ENCODE measurements around the gene BIN1.

Gene BIN1

DNA sequence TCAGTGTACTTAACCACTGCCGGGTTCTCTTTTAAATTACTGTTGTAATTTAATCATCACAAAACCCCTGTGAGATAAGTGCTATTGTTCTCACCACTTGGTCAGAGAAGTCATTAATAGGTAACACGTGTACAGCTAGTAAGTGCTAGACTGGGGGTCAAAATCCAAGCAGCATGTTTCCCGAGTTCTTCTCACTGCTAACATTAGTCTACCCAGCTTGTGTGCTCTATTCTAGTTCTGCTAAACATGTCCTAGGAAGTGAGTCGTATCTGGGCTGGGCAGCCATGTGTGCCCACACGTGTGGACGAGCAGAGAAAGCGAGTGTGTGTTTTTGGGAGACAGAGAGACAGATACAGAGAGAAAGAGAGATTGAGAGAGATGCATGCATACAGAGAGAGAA, 94.1 kb downstream of the BIN1 start:
- no peak for DNase-seq

GRCh38 chr2:127012215-127012614, 94.7 kb downstream of the BIN1 start:
- no peak for DNase-seq

DNA sequence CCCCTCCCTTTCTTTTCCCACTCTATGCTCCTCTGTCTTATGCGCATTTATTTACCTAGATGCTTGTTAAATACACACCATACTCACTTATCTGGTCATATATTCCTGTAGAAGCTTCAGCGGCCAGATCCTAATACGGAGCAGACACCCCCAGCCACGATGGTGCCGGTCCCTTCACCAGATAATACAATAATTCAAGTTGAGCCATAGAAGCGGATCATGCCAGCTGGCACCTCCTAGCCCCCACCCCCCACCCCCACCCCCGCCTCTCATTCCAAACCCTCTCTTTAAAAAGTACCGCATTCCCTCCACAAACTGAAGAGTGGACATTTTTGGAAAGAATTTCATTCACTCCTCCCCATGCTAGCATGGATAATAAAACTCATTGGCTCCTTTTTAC, 95.2 kb downstream of the BIN1 start:
- DNase-seq: no peak

- DNase-seq: no peak
These were observed 95.7 kb downstream of the BIN1 start for GRCh38 chr2:127011231-127011661.

- DNase-seq: no peak
These were observed 98.5 kb downstream of the BIN1 start for GRCh38 chr2:127008265-127009015.

- no peak for DNase-seq
These were observed 99.3 kb downstream of the BIN1 start for GRCh38 chr2:127007652-127008051.

DNA sequence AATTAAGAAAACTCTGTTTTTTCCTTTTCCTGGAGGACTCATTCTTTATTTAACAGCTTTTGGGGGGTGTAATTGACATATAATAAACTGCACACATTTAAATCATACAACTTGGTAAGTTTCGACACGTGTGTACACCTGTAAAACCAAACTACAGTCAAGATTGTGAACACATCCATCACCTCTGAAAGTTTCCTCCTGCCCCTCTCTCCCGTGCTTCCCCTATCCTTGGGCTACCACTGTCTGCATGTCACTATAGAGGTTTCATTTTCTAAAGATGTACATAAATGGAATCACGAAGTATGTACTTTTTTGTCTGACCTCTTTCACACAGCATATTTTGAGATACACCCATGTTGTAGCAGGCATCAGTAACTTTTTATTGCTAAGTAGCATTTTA, 100.0 kb downstream of the BIN1 start:
- no peak for DNase-seq

- no peak for DNase-seq
These were observed 101.9 kb downstream of the BIN1 start for GRCh38 chr2:127004893-127005600.

- no peak for DNase-seq
These were observed 103.7 kb downstream of the BIN1 start for GRCh38 chr2:127003070-127003800.

DNA sequence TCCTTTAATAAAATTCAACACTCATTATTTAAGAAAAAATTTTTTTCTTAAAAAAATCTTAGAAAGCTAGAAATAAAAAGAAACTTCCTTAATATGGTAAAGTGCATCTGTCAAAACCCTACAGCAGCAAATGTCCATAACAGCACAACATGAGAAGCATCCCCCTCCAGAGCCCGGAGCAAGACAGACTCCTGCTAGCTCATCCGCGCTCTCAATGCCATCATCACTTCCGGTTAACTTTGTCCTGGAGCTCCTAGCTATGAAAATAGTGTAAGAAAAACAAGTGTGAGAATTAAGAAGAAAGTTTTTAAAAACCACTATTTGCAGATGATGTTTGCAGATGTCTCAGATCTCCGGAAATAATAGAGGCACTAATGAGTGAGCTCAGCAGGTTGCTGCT, 105.2 kb downstream of the BIN1 start:
- no peak for DNase-seq

- DNase-seq: no peak
These were observed 106.0 kb downstream of the BIN1 start for GRCh38 chr2:127000937-127001336.

GRCh38 chr2:127000194-127000593, 106.8 kb downstream of the BIN1 start:
- no peak for DNase-seq

DNA sequence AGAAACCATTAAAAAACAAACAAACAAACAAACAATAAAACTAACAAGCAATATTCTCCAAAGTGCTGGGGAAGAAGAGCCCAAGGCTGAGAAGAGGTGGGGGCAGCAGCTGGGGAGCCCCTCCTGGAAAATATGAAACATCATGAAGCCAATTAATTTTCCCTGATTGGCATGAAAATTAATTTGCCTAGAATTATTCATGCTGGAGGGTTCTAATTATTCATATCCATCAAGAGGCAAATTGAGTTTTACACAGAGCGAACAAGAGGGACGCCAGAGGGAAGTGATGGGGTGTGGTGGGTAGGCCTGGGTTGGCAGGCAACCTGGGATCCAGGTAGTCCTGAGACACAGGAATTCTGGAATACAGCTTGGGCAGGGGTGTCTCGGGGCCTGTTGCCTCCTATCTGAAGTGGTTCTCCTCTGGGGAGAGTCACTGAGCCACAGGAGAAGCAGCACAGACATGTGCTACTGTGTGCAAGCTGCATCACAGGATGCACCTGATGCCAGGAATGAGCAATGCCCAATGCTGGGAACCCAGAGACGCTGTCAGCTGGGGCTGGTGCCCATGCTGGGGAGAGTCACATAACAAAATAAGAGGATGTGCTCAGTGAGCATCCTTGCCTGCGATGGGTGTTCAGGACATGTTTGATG, 107.7 kb downstream of the BIN1 start:
- DNase-seq: no peak

DNA sequence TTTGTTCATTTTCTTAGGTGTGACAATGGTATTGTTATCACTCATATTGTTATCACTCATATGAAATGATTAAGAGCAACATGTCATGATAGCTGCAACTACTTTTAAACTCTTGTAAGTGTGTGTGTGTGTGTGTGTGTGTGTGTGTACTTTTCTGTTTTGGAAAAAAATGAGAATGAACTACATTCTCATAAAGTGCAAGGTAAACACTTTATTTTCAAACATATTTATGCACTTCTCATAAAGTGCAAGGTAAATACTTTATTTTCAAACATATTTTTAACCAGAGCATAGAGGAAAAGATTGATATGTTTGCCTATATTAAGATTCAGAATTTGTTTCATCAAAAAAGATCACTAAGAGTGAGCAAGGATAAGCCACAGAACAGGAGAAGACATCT, 108.5 kb downstream of the BIN1 start:
- DNase-seq: no peak
